ENCODE results near the gene PAX2.
"Not testable (repeated sequence)": the region's sequence is repeated elsewhere in the genome, so short reads cannot be mapped to it uniquely, and the experiment has no call there.

Gene PAX2
- total RNA-seq, result 0 to 3.5 (median 0) reads per million in 17 experiments

DNA sequence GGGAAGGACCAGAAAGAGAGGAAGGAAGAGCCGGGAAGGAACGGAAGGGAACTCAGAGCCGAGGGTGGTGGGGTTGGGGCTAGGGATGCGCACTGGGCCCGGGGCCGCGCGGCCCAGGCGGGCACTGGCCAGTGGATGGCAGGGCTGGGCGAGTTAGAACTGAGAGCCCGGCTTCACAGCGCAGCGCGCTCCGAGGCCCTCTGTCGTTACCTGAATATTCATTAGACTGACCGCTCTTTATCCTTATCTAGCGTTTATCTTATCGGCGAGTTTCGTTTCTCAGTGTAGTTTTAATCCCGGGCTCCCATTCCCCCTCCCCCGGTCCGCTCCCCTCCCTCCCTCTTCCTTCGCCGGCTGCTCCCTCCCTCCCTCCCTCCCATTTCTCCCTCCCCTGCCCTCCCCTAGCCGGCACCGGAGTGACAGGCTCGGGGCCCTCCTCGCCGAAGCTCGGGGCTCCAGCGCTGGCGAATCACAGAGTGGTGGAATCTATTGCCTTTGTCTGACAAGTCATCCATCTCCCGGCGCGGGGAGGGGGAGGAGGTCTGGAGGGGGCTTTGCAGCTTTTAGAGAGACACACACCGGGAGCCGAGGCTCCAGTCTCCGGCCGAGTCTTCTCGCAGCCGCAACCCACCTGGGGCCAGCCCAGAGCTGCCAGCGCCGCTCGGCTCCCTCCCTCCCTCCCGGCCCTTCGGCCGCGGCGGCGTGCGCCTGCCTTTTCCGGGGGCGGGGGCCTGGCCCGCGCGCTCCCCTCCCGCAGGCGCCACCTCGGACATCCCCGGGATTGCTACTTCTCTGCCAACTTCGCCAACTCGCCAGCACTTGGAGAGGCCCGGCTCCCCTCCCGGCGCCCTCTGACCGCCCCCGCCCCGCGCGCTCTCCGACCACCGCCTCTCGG is at the start of gene PAX2:
Gene PAX2 (plus strand): TSS at position 596 of the 895 bp plus-strand sequence. CDS start 679 bp downstream, outside the sequence.
- no peak for DNase-seq

- DNase-seq, result no peak
Measured at GRCh38 chr10:100696477-100696901, 48.9 kb upstream of the PAX2 start.

DNA sequence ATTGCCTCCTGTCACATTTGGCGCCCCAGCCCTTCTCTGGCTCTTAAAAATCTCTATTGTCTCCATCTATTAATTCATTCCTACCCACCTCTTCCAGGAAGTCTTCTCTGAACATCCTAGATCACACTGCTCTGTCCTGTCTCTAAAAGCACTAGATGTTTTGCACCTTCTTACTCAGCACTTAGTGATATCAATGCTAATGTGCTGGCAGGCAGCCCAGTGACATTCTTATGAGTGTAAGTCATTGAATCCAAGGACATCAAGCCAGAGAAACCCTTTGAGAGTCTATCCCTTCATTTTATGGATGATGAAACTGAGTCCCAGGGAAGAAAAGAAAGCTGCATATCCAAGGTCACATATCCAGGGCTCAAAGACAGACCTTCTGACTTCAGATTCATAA is 48.3 kb upstream of the PAX2 start:
- DNase-seq, result no peak

GRCh38 chr10:100697631-100698030 is 47.8 kb upstream of the PAX2 start:
- no peak for DNase-seq

- not testable (repeated sequence) for DNase-seq
Measured at GRCh38 chr10:100701704-100702103, 43.7 kb upstream of the PAX2 start.

- DNase-seq, result no peak
Measured at GRCh38 chr10:100705139-100705538, 40.2 kb upstream of the PAX2 start.

DNA sequence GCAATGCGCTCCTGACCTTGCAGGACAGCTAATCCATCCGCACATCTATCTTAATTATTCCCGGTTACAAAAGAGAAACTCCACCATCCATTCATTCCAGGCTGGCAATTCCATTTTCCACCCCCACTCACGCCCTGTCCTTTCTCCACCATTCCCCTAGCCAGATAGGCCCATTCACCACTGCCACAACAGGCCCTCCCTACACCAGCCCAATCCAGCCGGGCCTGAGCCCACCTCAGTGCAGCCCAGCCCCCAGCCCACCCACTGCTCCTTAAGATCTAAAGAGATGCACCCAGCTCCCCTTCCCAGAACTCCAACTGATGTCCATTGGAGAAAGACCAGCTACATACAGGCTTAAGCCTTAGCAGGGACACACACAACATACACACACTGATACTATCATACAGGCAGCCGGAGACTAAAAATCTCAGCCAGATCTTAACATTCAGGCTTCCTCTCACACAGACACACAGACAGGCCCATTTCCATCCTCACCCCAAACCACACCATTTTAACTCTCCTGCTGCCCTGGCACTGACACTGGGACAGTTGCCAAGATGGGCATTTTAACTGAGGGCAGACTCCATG is 38.0 kb upstream of the PAX2 start:
- DNase-seq, result no peak

- DNase-seq, result no peak
Measured at GRCh38 chr10:100709146-100710082, 36.0 kb upstream of the PAX2 start.

DNA sequence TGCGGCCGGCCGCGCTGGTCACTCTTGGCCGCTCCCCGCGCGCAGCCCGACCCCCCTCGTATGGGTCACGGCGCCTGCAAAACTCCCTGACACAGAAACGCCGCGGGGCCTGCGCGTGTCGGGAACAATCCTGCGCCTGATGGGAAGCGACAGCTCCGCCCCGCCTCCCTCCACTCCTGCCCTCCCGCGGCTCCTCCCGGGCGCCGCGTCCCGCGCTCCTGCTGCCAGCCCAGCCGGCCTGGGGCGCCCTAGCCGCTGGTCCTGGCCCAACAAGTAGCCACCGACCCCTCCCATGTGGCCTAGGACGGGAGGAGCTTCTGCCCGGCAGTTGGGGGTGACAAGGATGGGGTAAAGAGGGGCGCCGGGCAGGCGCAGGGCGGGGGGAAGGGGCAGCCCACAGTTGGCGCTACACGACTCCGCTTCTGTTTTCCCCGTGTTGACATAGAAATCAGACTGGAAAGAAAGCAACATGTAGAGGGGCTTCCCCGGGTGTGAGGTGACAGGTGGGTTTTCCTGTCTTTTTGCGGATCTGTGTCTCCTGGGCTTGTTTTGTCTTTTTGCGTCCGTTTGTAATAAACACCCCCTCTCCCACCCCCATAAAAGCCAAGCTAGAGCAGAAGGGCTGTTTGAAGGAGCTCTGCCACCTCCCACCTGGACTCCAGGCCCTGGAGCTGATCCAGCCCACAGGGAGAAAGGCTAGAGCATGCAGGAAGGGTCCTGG is 35.1 kb upstream of the PAX2 start:
- DNase-seq, result no peak

DNA sequence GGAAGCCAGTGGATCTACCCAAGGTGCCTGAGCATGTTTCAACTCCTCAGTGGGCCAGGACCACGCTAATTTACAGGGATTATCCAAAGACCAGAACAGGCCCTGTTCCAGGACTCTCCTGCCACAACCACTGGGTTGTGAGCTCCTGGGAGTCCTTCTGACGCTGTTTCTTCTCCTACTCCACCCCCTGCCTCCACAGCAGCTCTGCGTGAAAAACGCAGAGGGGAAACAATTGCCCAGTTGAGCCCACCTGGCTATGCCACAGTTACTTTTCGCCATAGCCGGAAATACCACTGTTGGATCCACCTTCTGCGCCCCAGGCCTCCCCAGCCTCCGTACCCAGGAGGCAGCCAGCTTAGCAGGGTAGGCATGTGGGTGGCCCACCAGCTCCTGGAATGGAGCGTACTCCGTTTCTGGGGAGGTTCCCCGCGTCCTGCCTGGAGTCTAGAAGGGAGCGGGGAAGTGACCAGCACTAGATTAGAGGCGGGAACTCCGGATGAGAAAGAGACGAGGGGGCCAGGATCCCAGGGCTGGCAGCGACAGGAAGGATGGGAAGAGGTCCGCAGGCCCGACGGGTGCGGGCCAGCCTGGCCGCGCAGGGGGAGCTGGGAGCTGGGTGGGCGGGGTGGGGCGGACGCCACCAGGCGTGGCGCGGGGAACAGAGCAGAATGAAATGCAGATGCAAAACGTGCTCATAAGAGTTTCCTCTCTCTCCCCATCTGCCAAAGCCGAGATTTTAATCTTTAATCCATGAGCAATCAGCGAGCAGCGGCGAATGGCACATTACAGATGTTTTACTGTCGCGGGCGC is 32.1 kb upstream of the PAX2 start:
- DNase-seq, result no peak

DNA sequence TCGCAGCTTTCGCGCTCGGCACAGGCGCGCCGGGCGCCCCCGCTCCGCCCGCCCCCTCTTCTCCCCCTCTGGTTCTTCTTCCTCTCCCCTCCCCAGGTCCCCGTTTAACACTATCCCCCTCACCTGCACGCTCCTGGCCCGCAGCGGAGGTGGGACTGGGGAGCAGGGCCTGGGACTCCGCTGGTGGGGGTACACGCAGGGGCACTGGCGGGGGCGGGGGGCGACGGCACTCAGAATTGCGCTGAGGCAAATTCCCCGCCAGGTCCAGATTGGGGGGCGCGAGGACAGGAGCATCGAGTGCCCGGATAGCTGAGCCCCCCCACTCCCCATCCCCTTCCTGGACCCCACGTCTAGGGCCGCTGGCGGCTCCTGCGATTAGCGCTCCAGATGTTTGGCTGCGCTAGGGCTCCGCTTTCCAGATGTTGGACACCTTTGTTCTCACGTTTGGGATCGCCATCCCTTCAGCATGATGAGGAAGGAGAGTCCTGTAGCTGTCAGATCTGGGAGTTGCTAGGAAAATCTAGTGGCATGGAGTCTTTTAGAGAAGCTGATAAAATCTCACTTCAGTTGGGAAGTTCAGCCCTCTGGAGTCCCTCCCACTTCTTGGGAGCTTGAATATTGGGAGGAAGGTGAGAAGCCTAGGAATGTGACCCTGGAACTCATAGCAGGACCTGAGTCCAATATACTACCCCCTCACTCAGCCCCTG is 31.4 kb upstream of the PAX2 start:
- no peak for DNase-seq

GRCh38 chr10:100714566-100714950 is 30.8 kb upstream of the PAX2 start:
- no peak for DNase-seq

- DNase-seq, result no peak
Measured at GRCh38 chr10:100715101-100715444, 30.3 kb upstream of the PAX2 start.

- DNase-seq, result no peak
Measured at GRCh38 chr10:100715445-100716385, 29.7 kb upstream of the PAX2 start.

DNA sequence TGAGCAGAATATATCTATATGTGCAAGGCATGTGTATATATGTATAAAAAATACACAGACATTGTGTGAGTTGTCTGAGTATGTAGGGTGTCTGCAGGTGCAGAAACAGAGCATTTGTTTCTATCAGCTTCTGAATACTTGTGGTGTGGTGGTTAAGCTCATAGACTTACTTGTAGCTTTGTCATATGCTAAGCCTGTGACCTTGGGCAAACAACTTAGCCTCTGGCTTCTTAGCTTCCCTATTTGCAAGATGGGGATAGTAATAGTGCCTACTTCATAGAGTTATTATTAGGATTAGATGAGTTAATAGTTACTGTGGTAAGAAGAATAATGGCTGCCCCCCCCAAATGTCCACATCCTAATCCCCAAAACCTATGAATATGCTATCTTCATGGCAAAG is 28.2 kb upstream of the PAX2 start:
- no peak for DNase-seq

- DNase-seq, result no peak
Measured at GRCh38 chr10:100718197-100718742, 27.1 kb upstream of the PAX2 start.

DNA sequence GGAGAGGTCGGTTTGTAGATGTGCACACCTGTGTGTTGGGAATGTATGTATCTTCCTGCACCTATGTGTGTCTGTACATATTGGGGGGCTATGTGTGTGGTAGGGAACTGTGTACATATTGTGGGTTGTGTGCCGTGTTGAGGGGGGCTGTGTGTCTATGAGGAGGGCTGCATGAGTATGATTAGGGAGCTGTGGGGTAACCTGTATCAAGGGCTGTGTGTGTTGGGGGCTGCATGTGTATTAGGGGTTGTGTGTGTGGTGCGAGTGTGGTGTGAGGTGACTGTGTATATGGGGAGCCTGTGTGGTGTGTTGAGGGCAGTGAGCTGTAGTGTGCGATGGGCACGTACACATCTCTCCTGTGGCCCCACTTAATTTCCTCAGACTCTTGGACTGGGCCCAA is 22.2 kb upstream of the PAX2 start:
- no peak for DNase-seq

- DNase-seq, result no peak
Measured at GRCh38 chr10:100723770-100724530, 21.4 kb upstream of the PAX2 start.
